Omental fat pad (tissue), 4 donors: ENCODE measurements around the gene NCDN. TPM values are rescaled to one million over a fixed set of nuclear protein-coding genes. Genes with fewer than 3 reads are reported as not detected.

Experiments
- ATAC-seq: fragments of 150-250 bp; one replicate; pipeline ENCODE4 v1.9.1; 2016; ENCODE audit warnings: mild to moderate bottlenecking, moderate library complexity; ENCODE audit not compliant: low FRiP score
- DNase-seq: peaks from one replicate; pipeline ENCODE4 v3.0.0-alpha.2; 2019; ENCODE audit warnings: low spot score
- CTCF ChIP-seq, 3 donors: fragments of 450-650 bp; IDR thresholded peaks; one replicate each; pipeline ENCODE4 v1.5.1; 2016 to 2017; ENCODE audit warnings: antibody characterized with exemption in 3 of 3, mild to moderate bottlenecking in 3 of 3, moderate library complexity in 2 of 3
- total RNA-seq, 4 donors: library from RNA; depleted of rRNA; stranded (reverse); fragments of >200 nt; gene quantifications; one replicate each; pipeline ENCODE4 v1.1.0, GENCODE V29; 2016

NCDN gene
- total RNA-seq, 4 donors from 2014 or later, result 12.2 to 20.9 (median 15.1) TPM

GRCh38 chr1:35600593-35600992, 43.0 kb downstream of the NCDN start:
- no peak for TF ChIP-seq CTCF (IDR thresholded peaks at IDR 0.05)
- ATAC-seq (no peak), DNase-seq (no peak)

DNA sequence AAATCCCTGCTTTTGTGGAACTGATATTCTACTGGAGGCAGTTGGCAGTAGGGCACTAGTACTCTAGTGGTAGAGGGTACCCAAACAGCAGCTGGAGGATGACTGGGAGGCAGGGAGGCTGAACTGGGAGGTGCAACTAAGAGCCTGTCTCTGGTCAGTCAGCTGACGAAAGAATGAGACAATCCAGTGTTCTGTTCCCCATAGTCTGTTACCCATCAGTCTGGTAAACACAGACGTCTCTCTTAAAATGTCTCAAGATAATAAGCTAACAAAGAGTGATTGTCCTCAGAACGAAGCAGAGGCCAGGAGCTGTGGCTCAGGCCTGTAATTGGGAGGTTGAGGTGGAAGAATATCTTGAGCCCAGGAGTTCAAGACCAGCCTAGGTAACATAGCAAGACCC, 45.9 kb downstream of the NCDN start:
- no peak for ATAC-seq
- DNase-seq, result no peak
- no peak for TF ChIP-seq CTCF (IDR thresholded peaks at IDR 0.05)

GRCh38 chr1:35603941-35604340, 46.3 kb downstream of the NCDN start:
- TF ChIP-seq CTCF (IDR thresholded peaks at IDR 0.05), result no peak
- ATAC-seq (no peak), DNase-seq (no peak)

DNA sequence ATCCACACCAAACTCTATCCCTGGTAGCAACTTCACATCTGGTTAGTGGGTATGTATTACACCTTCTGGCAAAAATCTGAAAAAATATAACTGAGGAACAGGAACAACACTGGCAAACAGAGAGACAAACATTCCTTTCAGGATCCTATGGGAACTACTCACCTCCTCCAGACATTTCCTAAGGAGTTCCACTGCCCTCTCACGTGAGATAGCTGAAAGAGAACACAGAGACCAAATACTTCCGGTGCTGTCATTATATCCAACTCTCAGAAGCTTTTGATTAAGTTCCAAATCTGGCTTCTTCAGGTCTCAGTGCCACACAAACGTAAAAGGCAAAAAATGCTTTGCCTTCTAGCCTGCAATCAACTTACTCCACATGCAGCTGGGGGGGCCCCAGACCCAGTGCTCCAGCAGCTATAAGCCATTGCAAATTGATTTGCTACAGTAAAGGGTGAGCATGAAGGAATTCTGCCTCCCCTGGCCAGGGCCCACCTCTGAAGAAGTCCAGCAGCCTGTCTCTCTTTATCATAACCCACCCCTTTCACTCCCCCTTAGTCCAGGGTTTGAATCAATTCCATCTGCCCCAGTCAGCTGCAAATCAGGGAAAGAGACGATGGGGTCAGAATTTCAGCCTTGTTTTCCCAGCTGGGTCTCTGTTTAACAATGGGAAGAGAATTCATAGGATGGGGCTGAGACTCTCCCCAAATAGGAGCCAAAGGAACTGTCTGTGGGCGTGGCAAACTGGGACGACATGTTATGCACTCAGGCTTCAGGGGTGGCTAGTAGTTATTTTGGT, 47.7 kb downstream of the NCDN start:
- TF ChIP-seq CTCF (IDR thresholded peaks at IDR 0.05), result no peak
- no peak for DNase-seq
- ATAC-seq, result no peak

DNA sequence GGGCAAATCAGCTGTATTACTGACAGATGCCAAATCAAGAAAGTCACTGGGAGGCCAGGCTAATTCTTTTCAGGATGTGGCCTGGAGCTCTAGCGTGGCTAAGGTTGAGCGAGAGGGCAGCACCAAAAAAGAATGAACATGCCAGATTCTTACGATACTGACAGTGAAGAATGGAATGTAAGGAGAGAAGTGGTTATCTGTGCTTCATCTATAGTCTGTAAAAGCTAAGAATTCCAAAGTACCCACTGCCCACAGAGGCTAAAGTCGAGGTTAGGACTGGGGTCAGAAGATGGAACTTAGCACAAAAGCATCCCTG, 48.2 kb downstream of the NCDN start:
- ATAC-seq, result no peak
- no peak for DNase-seq
- TF ChIP-seq CTCF (IDR thresholded peaks at IDR 0.05), result no peak

DNA sequence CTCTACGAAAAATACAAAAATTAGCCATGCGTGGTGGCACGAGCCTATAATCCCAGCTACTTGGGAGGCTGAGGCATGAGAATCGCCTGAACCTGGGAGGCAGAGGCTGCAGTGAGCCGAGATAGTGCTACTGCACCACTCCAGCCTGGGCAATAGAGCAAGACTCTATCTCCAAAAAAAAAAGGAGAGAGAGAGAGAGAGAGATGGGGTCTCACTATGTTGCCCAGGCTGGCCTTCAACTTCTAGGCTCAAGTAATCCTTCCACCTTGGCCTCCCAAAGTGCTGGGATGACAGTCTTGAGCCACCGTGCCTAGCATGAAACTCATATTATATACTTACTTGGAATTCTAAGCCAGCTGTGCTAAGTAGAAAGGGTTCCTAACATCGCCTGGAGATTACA, 54.1 kb downstream of the NCDN start:
- TF ChIP-seq CTCF (IDR thresholded peaks at IDR 0.05), result no peak
- DNase-seq (no peak), ATAC-seq (no peak)

GRCh38 chr1:35615440-35615839, 57.8 kb downstream of the NCDN start:
- no peak for DNase-seq
- ATAC-seq, result no peak
- no peak for TF ChIP-seq CTCF (IDR thresholded peaks at IDR 0.05)
